ENCODE data around the gene BPHL.
"Not testable (repeated sequence)": the region's sequence is repeated elsewhere in the genome, so short reads cannot be mapped to it uniquely, and the experiment has no call there.

The BPHL gene

DNA sequence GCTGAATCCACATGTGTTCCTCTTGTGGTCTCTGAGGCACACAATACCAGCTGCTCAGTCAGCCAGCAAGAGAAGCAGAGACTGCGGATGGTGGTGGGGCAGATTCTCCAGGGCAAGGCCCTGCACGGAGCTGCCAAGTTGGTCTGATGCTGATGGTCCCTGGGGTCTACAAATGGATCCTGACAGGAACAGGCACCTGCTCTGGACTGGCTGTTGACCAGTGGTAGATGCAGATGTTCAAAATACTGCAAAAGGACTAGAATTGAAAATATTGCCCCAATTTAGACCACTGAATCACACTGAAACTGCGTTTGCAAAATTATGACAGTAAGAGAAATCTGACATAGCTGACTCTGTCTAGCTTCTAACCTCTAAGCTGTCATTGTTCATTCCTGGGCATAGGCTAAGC lies 68.5 kb downstream of the BPHL start:
- FAIRE-seq: no peak

DNA sequence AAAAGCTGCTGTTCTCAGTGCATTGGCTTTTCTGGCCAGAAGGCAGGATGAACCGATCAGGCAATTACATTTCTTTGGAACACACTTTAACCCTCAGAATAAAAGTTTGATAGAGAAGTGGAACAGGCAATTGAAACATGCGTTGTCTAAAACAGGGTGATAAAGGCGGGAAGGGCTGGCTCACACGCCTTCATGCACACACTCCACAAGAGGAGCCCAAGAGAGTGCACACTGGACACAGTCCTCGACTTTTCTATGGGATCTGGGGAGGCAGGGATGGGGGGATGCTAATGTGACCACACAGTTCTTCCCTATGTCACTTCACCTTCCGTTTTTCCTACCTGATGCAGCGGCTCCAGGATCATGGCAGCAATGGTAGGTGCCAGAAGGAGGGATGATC lies 69.8 kb downstream of the BPHL start:
- no peak for FAIRE-seq

DNA sequence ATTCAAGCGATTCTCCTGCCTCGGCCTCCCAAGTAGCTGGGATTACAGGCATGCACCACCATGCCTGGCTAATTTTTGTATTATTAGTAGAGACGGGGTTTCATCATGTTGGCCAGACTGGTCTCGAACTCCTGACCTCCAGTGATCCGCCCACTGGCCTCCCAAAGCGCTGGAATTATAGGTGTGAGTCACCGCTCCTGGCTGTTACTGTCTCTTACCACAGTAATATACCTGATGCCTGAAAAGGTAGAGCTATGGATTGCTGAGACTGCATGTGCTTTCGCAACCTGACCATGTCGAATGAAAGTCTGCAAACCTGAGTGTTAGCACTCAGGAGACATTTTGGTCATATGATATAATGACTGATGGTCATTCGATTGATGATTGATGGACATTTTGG lies 70.7 kb downstream of the BPHL start:
- FAIRE-seq: not testable (repeated sequence)

DNA sequence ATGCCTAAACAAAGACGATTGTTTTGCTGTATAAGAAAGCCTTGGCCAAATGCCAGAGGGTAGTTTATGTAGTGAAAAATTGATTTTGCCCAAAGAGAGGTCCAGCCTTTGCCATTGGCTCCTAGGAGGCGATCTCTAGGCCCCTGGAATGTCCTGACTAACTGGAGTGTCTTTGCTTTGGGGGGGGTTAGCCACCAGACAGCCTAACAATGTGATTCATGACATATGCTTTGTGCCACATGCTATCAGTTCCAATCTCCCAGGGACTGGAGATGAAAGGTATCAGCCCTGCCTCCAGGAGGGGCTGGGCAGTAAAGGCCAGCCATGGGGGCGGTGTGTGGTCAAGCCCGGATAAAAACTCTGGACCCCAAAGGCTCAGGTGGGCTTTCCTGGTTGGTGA lies 71.5 kb downstream of the BPHL start:
- no peak for FAIRE-seq

DNA sequence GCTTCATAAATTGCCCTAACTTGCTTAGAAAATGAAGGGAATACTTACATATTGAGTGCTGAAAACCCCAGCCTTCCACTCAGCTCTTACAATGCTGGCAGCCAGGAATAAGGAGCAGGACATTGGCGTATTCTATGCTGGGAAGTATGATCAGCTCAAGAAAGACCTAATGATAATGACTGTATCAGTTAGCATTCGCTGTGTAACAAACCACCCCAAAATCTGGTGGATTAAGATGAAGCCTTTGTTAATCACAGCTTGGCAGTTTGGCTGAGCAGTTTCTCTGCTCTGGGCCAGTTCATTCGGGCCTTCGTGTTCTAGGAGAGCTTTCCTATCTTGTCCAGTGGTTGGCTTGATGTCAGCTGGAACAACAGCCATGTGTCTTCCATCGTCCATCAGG lies 72.3 kb downstream of the BPHL start:
- no peak for FAIRE-seq

DNA sequence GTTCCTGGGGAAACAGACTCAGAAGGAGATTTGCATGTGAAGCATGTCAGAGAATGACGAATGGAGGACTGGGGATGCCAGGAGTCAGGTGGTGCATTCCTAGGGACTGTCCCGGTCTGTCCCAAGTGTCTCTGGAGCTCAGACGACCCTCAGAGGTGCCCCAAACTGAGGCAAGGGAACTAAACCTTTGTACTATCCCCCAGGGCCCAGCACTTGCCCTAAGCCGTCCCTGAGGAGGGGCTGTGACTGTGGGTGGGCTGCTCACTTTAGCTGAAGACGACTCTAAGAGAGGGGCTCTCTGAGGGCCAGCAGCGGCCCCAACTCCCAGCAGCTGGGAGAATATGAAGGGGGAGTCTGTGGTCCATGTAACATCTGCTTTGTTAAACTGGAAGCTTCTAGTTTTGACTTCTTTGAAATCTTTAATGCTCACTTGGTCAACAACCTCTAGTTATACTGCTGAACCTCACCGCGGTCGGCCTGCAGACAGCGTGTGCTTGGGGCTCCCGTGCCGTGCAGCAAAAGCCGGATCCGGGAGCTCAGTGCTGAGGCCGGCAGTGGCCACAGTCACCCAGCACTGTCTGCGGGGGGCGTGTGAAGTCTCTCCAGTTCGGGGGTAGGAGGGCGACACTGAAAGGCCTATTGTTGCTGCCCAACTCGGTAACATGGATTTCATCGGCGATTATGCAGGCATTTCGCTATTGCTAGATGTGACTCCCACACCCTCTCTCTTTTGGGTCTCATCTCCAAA lies 74.8 kb downstream of the BPHL start:
- no peak for FAIRE-seq

DNA sequence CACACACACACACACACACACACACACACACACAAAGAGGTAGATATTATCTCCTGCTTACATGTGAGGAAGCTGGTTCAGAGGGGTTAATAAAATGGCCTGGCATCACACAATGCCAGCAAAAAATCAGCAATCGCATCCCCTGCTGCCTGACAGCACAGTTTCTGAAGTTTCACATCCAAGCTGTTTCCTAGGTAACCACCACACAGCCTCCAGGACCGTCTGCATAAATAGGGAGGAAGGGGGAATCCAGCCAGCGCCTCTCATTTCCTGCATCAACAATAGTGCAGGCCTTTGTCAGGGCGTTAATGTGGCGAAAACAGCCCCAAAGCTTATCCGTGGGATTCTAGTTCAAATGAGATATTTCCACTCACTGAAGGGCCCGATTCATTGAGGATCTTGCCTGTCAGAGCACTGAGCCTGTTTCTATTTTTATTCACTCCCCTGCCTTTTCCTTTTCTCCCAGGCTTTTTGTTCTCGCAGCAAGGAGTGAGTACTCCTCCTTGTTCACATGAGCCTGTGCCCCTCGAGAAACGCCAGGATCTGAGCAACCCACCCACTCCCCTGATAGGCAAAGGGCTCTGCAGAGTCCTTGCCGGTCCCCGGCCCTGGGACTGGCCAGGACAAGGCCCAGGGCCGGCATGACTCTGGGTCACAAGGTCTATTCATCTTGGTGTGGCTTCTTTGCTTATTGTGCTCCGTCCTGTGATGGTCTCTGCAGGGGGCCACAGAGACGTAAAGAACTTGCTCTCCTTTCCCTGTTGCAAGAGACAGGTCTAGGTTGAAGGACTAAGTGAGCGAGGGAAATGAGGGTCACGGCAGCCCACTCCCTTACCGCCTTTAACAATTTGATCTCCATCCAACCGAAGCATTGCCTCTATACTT lies 76.3 kb downstream of the BPHL start:
- FAIRE-seq: no peak

DNA sequence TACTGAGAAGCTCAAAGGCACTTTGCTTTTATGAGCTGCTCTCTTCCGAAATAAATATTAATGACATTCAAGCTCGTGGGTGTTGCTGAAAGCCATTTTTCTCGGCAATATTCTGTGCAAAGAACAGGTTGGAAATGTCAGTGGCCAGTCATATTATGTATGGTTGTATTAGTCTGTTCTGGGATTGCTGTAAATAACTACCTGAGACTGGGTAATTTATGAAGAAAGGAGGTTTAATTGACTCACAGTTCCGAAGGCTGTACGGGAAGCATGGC lies 76.8 kb downstream of the BPHL start:
- no peak for FAIRE-seq

DNA sequence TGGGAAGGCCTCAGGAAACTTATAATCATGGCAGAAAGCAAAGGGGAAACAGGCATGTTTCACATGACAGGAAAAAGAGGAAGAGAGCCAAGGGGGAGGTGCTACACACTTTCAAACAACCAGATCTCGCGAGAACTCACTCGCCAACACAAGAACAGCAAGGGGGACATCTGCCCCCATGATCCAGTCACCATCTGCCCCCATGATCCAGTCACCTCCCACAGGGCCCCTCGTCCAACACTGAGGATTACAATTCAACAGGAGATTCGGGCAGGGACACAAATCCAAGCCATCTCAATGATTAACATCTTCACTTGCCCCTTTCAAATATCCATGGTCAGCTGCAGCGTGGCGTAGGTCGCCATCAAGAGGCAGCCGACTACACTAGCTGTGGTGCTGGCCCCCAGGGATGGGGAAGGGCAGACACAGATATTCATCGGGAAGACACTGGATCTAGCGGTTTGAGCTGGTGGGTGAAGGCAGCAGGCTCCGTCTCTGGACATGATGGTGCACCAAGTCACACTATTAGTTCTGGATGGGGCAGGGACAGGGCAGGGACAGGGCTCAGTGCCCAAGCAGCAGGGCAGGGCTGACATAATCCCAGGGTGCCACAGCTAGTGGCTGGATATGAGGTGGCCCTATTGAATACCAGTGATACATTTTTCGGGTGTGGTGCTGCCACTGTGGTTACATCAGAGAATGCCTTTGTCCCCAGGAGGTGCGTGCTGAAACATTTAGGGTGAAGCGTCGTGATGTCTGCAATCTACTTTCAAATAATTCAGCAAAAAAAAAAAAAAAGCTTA lies 77.4 kb downstream of the BPHL start:
- FAIRE-seq: no peak

DNA sequence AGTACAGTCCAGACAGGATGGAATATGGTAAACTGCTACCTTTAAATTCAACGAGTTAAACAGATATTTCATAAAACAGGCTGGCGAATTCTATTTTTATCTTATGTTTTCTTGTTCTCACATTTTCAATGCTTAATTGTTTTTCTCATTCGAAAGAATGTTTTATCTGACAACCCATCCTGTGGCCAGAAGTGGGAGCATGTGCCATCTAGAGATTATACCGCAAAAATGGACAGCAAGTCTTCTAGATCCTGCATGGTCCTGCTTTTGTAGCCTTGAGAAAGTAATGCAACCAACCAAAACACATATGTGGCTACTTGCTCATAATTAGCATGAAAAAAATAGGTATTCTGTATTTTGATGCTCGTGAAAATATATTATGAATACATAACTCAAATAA lies 78.3 kb downstream of the BPHL start:
- FAIRE-seq: no peak

DNA sequence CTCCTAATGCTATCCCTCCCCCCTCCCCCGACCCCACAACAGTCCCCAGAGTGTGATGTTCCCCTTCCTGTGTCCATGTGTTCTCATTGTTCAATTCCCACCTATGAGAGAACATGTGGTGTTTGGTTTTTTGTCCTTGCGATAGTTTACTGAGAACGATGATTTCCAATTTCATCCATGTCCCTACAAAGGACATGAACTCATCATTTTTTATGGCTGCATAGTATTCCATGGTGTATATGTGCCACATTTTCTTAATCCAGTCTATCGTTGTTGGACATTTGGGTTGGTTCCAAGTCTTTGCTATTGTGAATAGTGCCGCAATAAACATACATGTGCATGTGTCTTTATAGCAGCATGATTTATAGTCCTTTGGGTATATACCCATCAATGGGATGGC lies 79.2 kb downstream of the BPHL start:
- not testable (repeated sequence) for FAIRE-seq

DNA sequence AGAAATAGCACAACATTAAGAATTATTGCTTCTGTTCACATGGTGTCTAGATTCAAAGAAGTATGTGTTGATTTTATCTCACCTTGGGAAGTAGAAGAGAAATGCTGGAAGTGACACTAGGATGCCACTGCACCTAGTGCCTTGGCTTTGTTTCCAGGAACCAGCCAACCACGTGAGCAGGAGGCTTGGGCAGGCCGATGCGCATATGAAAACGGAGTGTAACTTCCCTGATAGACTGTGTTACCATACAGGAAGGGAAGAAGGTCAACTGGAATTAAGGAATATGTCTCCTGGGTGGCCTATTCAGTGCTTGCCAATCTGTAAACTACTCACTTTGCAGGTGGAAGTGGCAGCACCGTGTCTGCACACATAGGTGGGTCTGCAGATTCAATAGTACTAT lies 80.9 kb downstream of the BPHL start:
- no peak for FAIRE-seq

DNA sequence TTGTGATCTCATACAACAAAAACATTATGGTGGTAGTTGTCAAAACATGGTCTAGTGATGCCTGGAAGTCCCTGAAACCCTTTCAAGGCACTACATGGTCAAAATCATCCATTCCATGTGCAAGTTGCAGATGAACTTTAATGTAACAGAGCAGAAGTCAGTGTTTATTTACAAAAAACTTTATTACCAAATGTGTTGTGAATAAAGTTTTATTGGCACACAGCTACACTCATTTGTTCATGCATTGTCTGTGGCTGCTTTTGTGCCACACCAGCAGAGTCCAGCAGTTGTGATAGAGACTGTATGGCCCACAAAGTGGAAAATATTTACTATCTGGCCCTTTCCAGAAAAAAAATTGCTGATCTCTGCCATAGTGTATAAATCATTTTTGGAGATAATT lies 82.2 kb downstream of the BPHL start:
- no peak for FAIRE-seq

DNA sequence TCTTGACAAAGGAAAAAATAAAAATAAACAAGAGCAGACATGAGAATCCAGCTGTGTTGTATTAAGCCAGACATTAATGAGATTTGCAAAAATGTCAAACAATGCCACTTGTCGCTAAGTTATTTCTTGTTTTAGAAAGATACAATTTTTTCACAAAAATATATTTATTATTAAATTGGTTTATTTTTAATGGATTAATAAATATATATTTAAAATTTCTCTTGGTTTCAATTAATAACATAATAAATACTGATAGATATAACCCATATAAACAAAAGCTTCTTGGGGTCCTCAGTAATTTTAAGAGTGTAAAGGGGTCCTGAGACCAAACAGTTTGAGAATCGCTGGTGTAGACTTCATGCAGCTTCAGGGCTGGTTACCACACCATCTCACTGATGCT lies 82.9 kb downstream of the BPHL start:
- FAIRE-seq: no peak
